NT2/D1 (cell line): ENCODE measurements around the gene POU6F2.

Source experiments
- DNase-seq: peaks from one replicate; pipeline ENCODE4 v3.0.0-alpha.2; 2011; ENCODE audit warnings: low read depth, low spot score
- H3K27me3 ChIP-seq: 2 replicates; pipeline ENCODE4 v1.6.0; 2011; ENCODE audit warnings: mild to moderate bottlenecking; ENCODE audit not compliant: insufficient read length, insufficient read depth
- H3K36me3 ChIP-seq: 2 replicates; pipeline ENCODE4 v1.6.1; 2011; ENCODE audit warnings: mild to moderate bottlenecking, low read length, mixed read lengths; ENCODE audit not compliant: insufficient read depth, insufficient read length
- H3K4me1 ChIP-seq: 2 replicates; pipeline ENCODE4 v1.5.1; 2011; ENCODE audit not compliant: insufficient read depth, insufficient read length
- H3K4me3 ChIP-seq: 2 replicates; pipeline ENCODE4 v1.5.1; 2011; ENCODE audit warnings: low read depth; ENCODE audit not compliant: insufficient read length
- H3K9ac ChIP-seq: 2 replicates; pipeline ENCODE4 v1.6.0; 2011; ENCODE audit warnings: low read depth; ENCODE audit not compliant: insufficient read length
- H3K9me3 ChIP-seq: 2 replicates; pipeline ENCODE4 v1.5.1; 2011; ENCODE audit warnings: mild to moderate bottlenecking, low read length; ENCODE audit not compliant: insufficient read depth
- SUZ12 ChIP-seq: IDR thresholded peaks from 2 replicates; pipeline ENCODE4 v1.6.1; 2011; ENCODE audit not compliant: insufficient read length, insufficient read depth; ENCODE audit errors: extremely low read depth
- YY1 ChIP-seq: IDR thresholded peaks from 2 replicates; pipeline ENCODE4 v1.6.1; 2011; ENCODE audit not compliant: insufficient read length, insufficient read depth
- ZNF274 ChIP-seq: IDR thresholded peaks from 2 replicates; pipeline ENCODE4 v1.6.1; 2011; ENCODE audit warnings: mild to moderate bottlenecking, low read depth, low read length

Gene POU6F2

GRCh38 chr7:38953227-38953626, 24.5 kb upstream of the POU6F2 start:
- no peaks in the 10 kb centered on the region for H3K27me3 ChIP-seq
- no peak overlapping the region for H3K4me3 ChIP-seq
- H3K9ac ChIP-seq = no peak overlapping the region
- TF ChIP-seq YY1 (no peak), SUZ12 (no peak), ZNF274 (no peak)
- H3K9me3 ChIP-seq = no peaks in the 10 kb centered on the region
- DNase-seq = no peak
- H3K4me1 ChIP-seq = no peaks in the 10 kb centered on the region
- H3K36me3 ChIP-seq = no peaks in the 10 kb centered on the region

DNA sequence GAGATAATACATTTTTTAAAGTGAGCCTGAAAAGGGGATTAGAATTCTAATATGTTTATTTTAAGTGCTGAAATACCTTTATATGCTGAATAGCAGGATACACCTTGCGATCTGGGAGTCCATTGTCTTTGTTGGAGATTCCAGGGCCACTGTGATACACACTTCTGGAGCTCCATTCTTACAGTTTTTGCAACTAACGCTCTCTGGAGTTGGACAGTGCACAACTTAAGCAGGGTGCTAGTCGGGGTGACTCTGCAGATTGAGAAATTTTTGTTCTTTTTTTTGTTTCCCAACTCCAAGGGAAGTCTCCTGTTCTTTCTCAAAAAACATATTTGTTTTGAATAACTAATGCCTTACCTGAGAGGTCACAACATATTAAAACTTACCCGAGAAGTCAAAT, 23.7 kb upstream of the POU6F2 start:
- TF ChIP-seq SUZ12 (no peak), YY1 (no peak), ZNF274 (no peak)
- H3K36me3 ChIP-seq = no peaks in the 10 kb centered on the region
- H3K27me3 ChIP-seq = no peaks in the 10 kb centered on the region
- H3K9me3 ChIP-seq = no peaks in the 10 kb centered on the region
- H3K4me3 ChIP-seq = no peak overlapping the region
- no peaks in the 10 kb centered on the region for H3K4me1 ChIP-seq
- no peak for DNase-seq
- H3K9ac ChIP-seq = no peak overlapping the region

DNA sequence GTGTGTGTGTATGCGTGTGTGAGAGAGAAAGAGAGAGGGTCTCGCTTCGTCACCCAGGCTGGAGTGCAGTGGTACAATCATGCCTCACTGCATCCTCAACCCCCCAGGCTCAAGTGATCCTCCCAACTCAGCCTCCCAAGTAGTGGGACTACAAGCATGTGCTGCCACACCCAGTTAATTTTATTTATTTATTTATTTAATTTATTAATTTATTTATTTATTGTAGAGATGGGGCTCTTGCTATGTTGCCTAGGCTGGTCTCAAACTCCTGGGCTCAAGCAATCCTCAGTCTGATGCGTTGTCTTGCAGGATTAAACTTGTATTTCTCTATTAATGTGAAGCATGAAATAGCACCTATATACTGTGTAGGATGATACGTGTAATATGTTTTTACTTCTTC, 21.8 kb upstream of the POU6F2 start:
- TF ChIP-seq SUZ12 = no peak
- TF ChIP-seq ZNF274 = no peak
- no peak for TF ChIP-seq YY1
- Histone ChIP-seq H3K4me3 (no peak overlapping the region), H3K9me3 (no peaks in the 10 kb centered on the region), H3K9ac (no peak overlapping the region), H3K27me3 (no peaks in the 10 kb centered on the region), H3K4me1 (no peaks in the 10 kb centered on the region), H3K36me3 (no peaks in the 10 kb centered on the region)
- DNase-seq = no peak

DNA sequence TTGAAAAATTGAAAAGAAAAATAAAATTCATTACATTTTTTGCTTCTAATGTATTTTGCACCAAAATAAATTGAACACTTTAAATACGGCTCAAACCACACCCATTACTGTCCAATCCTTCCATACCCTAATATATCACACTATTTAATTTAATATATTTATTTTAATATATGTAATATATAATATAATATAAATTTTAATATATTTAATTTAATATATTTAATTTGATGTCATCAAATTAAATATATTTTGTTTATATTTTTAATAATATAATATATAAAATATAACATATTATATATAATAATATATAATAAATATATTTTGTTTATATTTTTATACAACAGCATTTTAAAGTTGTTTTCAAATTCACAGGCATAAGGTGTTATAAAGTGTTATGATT, 15.7 kb upstream of the POU6F2 start:
- Histone ChIP-seq H3K9me3 (no peaks in the 10 kb centered on the region), H3K4me1 (no peaks in the 10 kb centered on the region), H3K9ac (no peak overlapping the region), H3K36me3 (no peaks in the 10 kb centered on the region), H3K27me3 (no peaks in the 10 kb centered on the region), H3K4me3 (no peak overlapping the region)
- TF ChIP-seq YY1 (no peak), SUZ12 (no peak), ZNF274 (no peak)
- no peak for DNase-seq

GRCh38 chr7:38964921-38965320, 12.8 kb upstream of the POU6F2 start:
- TF ChIP-seq YY1 (no peak), ZNF274 (no peak), SUZ12 (no peak)
- Histone ChIP-seq H3K9ac (no peak overlapping the region), H3K4me1 (no peaks in the 10 kb centered on the region), H3K4me3 (no peak overlapping the region), H3K9me3 (no peaks in the 10 kb centered on the region), H3K36me3 (no peaks in the 10 kb centered on the region), H3K27me3 (no peaks in the 10 kb centered on the region)
- DNase-seq = no peak

DNA sequence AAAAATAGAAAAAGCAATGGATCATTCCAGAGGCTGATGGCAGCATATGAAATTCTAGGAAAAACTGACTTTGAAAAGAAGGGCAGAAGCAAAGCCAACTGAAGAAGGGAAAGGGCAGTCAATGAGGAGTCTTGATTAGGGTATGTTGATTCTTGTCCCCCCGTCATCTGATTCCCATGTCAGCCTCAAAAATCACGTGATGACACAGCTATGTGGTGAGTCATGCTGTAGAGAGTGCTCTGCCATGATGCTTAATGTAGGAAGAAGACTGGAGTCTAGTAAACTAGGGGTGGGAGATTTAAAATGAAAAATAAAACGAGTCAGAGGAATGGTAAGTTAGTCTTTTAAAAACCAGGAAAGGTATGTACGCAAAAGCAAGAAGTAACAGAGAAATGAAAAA, 3.9 kb upstream of the POU6F2 start:
- Histone ChIP-seq H3K4me3 (no peak overlapping the region), H3K4me1 (no peaks in the 10 kb centered on the region), H3K9ac (no peak overlapping the region), H3K36me3 (no peaks in the 10 kb centered on the region), H3K27me3 (peaks cover 33% of the 10 kb centered on the region), H3K9me3 (no peaks in the 10 kb centered on the region)
- DNase-seq = no peak
- no peak for TF ChIP-seq ZNF274
- TF ChIP-seq YY1 = no peak
- no peak for TF ChIP-seq SUZ12

GRCh38 chr7:38975944-38976392, 1.7 kb upstream of the POU6F2 start:
- H3K9ac ChIP-seq = peak overlapping the region; percentile 65
- TF ChIP-seq YY1 = no peak
- no peak for TF ChIP-seq SUZ12
- no peak for TF ChIP-seq ZNF274
- H3K9me3 ChIP-seq = no peaks in the 10 kb centered on the region
- H3K36me3 ChIP-seq = no peaks in the 10 kb centered on the region
- peaks cover 33% of the 10 kb centered on the region for H3K27me3 ChIP-seq
- DNase-seq = no peak
- H3K4me3 ChIP-seq = peak overlapping the region; percentile 53
- no peaks in the 10 kb centered on the region for H3K4me1 ChIP-seq
